ENCODE results near the gene TIA1.

TIA1 gene

DNA sequence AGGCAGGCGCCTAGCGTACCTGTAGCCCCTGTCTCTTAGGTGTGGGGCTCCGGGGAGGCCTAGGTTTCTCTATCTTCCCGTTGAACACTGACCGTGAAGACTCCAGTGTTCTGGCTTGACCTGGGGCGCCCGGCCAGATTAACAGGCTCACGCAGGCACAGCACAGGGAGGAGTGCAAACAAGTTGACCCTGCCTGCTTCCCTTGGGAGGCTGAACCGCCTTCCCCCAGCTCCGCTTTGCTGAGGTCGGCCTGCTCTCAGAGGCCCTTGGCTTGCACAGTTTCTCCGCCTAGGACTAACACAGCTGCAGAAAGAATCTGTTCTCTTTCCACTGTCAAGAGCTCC lies 10.1 kb upstream of the TIA1 start:
- Histone ChIP-seq H3K27me3 (ENCODE audit: insufficient read depth, low read depth) (no peaks in the 10 kb centered on the region), H3K9ac (peak overlapping the region; percentile 50; the same call in 1 of the 2 replicates), H3K4me3 (IDR thresholded peaks at IDR 0.05; ENCODE audit: insufficient read depth, low read depth, low read length) (peak overlapping the region; percentile 23), H3K4me2 (peak overlapping the region; percentile 76), H3K79me2 (ENCODE audit: insufficient read depth, low read depth) (no peaks in the 10 kb centered on the region), H3K27ac (no peak overlapping the region), H3K36me3 (ENCODE audit: insufficient read depth) (no peaks in the 10 kb centered on the region), H3K4me1 (ENCODE audit: low read depth, poor library complexity, severe bottlenecking) (no peaks in the 10 kb centered on the region), H2AFZ (ENCODE audit: low read depth) (peak overlapping the region; percentile 59; the same call in 1 of the 2 replicates), H4K20me1 (ENCODE audit: insufficient read depth) (no peaks in the 10 kb centered on the region)
- TF ChIP-seq CTCF (conservative IDR thresholded peaks at IDR 0.05; ENCODE audit: low read depth, low read length) = no peak

DNA sequence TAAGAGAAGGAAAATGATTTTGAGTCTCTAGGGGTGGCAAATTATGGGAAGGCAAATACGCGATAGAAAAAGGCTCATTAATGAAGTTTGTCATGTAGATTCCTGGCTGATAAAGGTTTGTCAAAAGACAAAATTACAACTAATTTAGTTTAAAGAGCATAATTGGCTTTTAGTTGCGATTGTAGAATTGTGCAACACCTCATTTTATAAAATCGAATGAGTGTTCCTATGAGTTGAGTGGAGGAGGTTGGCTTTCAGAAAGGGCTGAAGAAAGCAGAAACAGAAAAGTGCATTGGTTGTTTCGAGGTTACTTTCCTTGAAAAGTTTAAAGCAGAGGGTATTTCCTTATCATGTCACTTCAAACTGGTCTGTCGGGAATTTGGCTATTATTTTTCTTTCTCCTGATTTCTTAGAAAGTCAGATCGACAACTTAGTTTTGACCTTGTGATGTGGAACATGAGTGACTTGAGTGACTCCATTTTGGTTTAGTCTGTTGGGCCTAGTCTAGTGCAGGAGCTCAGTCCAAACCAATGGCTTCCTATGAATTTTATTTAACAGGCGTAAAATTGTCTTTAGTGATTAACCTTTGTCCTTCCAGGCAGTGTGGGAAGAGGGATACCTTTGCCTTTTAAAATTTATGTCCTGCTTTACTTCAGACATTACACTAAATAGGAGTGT lies 7.3 kb upstream of the TIA1 start:
- Histone ChIP-seq H2AFZ (ENCODE audit: low read depth) (no peak overlapping the region), H3K4me2 (no peak overlapping the region), H3K79me2 (ENCODE audit: insufficient read depth, low read depth) (no peaks in the 10 kb centered on the region)

DNA sequence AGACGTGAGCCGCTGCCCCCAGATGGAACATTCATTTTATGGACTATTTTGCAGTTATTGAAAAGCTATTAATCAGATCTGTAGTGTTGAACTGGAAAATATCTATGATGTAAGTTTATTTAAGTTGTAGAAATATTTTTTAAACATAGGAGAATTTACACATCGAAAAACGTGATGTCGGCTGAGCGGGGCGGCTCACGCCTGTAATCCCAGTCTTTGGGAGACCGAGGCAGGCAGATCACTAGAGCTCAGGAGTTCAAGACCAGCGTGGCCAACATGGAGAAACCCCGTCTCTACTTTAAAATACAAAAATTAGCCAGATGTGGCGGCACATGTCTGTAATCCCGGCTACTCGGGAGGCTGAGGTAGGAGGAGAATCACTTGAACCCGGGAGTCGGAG lies 2.0 kb upstream of the TIA1 start:
- Histone ChIP-seq H2AFZ (ENCODE audit: low read depth) (no peak overlapping the region), H3K4me1 (ENCODE audit: low read depth, poor library complexity, severe bottlenecking) (peaks cover 20% of the 10 kb centered on the region), H3K4me2 (no peak overlapping the region), H4K20me1 (ENCODE audit: insufficient read depth) (no peaks in the 10 kb centered on the region; the same call in 1 of the 2 replicates), H3K9ac (no peak overlapping the region), H3K79me2 (ENCODE audit: insufficient read depth, low read depth) (peaks cover 29% of the 10 kb centered on the region), H3K36me3 (ENCODE audit: insufficient read depth) (no peaks in the 10 kb centered on the region), H3K27me3 (ENCODE audit: insufficient read depth, low read depth) (no peaks in the 10 kb centered on the region), H3K27ac (no peak overlapping the region), H3K4me3 (IDR thresholded peaks at IDR 0.05; ENCODE audit: insufficient read depth, low read depth, low read length) (no peak overlapping the region)
- TF ChIP-seq CTCF (conservative IDR thresholded peaks at IDR 0.05; ENCODE audit: low read depth, low read length) = no peak

More for the DNA sequence above, 7.3 kb upstream of the TIA1 start:
- Histone ChIP-seq H3K4me3 (IDR thresholded peaks at IDR 0.05; ENCODE audit: insufficient read depth, low read depth, low read length) (no peak overlapping the region), H3K27me3 (ENCODE audit: insufficient read depth, low read depth) (no peaks in the 10 kb centered on the region), H3K36me3 (ENCODE audit: insufficient read depth) (no peaks in the 10 kb centered on the region), H4K20me1 (ENCODE audit: insufficient read depth) (no peaks in the 10 kb centered on the region), H3K27ac (no peak overlapping the region), H3K4me1 (ENCODE audit: low read depth, poor library complexity, severe bottlenecking) (no peaks in the 10 kb centered on the region), H3K9ac (no peak overlapping the region)
- no peak for TF ChIP-seq CTCF (conservative IDR thresholded peaks at IDR 0.05; ENCODE audit: low read depth, low read length)

GRCh38 chr2:70247364-70248180 lies 856 bp downstream of the TIA1 start:
- Histone ChIP-seq H3K79me2 (ENCODE audit: insufficient read depth, low read depth) (peaks cover 58% of the 10 kb centered on the region), H3K36me3 (ENCODE audit: insufficient read depth) (no peaks in the 10 kb centered on the region), H2AFZ (ENCODE audit: low read depth) (peak overlapping the region; percentile 68), H4K20me1 (ENCODE audit: insufficient read depth) (peaks cover 3% of the 10 kb centered on the region; the same call in 1 of the 2 replicates), H3K9ac (peak overlapping the region; percentile 93), H3K27ac (peak overlapping the region; percentile 97), H3K4me2 (peak overlapping the region; percentile 72), H3K27me3 (ENCODE audit: insufficient read depth, low read depth) (no peaks in the 10 kb centered on the region), H3K4me1 (ENCODE audit: low read depth, poor library complexity, severe bottlenecking) (peaks cover 42% of the 10 kb centered on the region), H3K4me3 (IDR thresholded peaks at IDR 0.05; ENCODE audit: insufficient read depth, low read depth, low read length) (peak overlapping the region; percentile 63)
- no peak for TF ChIP-seq CTCF (conservative IDR thresholded peaks at IDR 0.05; ENCODE audit: low read depth, low read length)

Measured in KMS-11 (cell line).